Measurements from ENCODE around the gene DRC3.

The DRC3 gene

GRCh38 chr17:18041776-18042175 lies 69.1 kb downstream of the DRC3 start:
- H3K4me3 ChIP-seq (ENCODE audit: low read depth, low read length), result no peak overlapping the region

- no peak overlapping the region for H3K4me3 ChIP-seq (ENCODE audit: low read depth, low read length)
Observed at GRCh38 chr17:18042983-18043382, 70.3 kb downstream of the DRC3 start.

- H3K4me3 ChIP-seq (ENCODE audit: low read depth, low read length), result no peak overlapping the region
Observed at GRCh38 chr17:18043491-18043890, 70.8 kb downstream of the DRC3 start.

GRCh38 chr17:18044609-18045008 lies 71.9 kb downstream of the DRC3 start:
- no peak overlapping the region for H3K4me3 ChIP-seq (ENCODE audit: low read depth, low read length)

GRCh38 chr17:18045691-18046350 lies 73.2 kb downstream of the DRC3 start:
- no peak overlapping the region for H3K4me3 ChIP-seq (ENCODE audit: low read depth, low read length)

- no peak overlapping the region for H3K4me3 ChIP-seq (ENCODE audit: low read depth, low read length)
Observed at GRCh38 chr17:18055597-18055996, 82.9 kb downstream of the DRC3 start.

- no peak overlapping the region for H3K4me3 ChIP-seq (ENCODE audit: low read depth, low read length)
Observed at GRCh38 chr17:18056214-18056613, 83.6 kb downstream of the DRC3 start.

GRCh38 chr17:18059283-18059682 lies 86.6 kb downstream of the DRC3 start:
- H3K4me3 ChIP-seq (ENCODE audit: low read depth, low read length), result no peak overlapping the region

- H3K4me3 ChIP-seq (ENCODE audit: low read depth, low read length), result no peak overlapping the region
Observed at GRCh38 chr17:18064053-18064452, 91.4 kb downstream of the DRC3 start.

- no peak overlapping the region for H3K4me3 ChIP-seq (ENCODE audit: low read depth, low read length)
Observed at GRCh38 chr17:18065546-18065945, 92.9 kb downstream of the DRC3 start.
